HK-2 (cell line): ENCODE measurements around the gene RB1.
"Not testable (repeated sequence)": the region's sequence is repeated elsewhere in the genome, so short reads cannot be mapped to it uniquely, and the experiment has no call there.

Experiments used
- DNase-seq: peaks from one replicate; pipeline ENCODE4 v3.0.0-alpha.2; 2018; ENCODE audit not compliant: unreplicated experiment

Gene RB1

DNA sequence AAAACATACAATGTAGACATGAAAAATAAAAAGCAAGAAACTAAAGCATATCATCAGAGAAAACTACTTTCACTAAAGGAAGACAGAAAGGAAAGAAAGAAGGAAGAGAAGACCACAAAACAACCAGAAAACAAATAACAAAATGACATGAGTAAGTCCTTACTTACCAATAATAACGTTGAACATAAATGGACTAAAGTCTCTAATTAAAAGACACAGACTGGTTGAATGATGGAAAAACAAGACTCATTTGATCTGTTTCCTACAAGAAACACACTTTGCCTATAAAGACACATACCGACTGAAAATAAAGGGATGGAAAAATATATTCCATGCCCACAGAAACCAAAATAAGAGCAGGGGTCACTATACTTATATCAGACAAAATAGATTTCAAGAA, 46.0 kb downstream of the RB1 start:
- DNase-seq = no peak

DNA sequence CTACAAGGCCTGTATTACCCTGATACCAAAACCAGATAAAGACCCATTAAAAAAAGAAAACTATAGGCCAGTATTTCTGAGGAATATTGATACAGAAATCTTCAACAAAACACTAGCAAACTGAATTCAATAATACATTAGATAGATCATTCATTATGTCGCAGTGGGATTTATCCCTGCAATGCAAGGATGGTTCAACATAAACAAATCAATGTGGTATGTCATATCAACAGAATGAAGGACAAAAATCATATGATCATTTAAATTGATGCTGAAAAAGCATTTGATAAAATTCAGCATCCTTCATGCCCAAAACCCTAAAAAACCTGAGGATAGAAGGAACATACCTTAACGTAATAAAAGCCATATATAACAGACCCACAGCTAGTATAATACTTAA, 50.0 kb downstream of the RB1 start:
- DNase-seq = no peak

DNA sequence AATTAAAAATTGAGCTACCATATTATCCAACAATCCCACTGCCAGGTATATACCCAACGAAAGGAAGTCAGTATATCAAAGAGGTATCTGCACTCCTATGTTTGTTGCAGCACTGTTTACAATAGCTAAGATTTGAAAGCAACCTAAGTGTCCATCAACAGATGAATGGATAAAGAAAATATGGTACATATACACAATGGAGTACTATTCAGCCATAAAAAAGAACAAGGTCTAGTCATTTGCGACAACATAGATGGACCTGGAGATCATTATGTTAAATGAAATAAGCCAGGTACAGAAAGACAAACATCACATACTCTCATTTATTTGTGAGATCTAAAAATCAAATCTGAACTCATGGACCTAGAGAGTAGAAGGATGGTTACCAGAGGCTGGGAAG, 52.0 kb downstream of the RB1 start:
- DNase-seq = not testable (repeated sequence)

DNA sequence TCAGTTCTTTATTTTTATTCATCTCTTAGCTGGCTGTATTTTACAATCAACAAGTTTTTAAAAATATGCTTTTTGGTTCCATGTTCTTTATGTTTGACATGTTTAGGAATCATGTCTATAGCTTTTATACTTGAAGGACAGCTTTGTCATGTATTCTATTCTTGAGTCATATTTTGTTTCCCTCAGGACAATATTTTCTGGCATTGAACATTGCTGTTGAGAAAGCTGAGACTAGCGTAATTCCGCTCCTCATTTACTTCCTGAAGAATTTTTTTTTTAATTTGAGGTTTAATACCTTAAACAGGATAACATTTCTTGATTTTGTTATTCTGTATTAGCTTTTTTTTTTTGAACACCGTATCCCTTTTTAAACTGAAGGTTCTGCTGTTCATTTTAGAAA, 53.2 kb downstream of the RB1 start:
- DNase-seq = no peak

DNA sequence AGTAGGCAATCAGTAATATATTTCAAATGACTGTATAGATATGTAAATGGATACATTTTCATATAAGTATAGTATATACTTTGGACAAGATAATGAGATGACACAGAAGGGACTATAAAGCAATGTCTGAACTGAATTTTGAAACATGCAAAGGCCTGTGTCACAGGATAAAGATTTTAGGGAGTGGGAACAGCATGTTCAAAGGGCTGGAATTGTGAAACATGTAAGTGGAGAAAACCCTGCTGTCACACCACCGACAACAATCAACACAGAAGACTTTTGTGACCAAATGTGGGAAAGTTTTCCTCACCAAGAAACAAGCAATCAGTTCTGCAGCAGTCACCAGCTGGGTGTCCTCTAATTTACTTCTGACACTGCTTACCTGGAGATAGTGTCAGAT, 66.4 kb downstream of the RB1 start:
- DNase-seq = no peak

DNA sequence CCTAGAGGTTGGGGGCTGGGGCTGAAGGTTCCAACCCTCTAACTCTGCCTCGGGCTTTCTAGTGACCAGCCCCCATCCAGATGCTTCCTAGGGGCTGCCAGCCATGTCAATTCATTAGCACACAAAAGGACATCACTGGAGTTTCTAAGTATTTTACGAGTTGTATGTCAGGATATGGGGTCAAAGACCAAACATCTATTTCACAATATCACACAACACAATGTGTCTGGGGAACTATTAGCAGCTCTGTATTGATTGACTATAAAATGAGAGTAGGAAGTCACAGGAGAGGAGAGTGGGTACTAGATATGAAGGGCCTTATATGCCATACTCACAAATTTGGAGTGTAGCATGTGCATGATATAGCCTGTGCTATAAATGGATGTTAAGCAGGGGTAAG, 67.3 kb downstream of the RB1 start:
- no peak for DNase-seq

DNA sequence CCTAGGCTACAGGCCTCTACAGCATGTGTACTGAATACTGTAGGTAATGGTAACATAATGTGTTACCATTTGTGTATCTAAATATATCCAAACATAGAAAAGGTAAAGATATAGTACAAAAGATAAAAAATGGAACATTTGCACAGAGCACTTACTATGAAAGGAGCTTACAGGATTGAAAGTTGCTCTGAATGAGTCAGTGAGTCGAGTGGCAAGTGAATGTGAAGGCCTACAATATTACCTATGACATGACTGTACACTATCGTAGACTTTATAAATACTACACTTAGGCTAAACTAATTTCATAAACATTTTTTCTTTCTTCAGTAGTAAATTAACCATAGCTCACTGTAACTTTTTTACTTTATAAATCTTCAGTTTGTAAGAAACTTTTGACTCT, 74.3 kb downstream of the RB1 start:
- no peak for DNase-seq

DNA sequence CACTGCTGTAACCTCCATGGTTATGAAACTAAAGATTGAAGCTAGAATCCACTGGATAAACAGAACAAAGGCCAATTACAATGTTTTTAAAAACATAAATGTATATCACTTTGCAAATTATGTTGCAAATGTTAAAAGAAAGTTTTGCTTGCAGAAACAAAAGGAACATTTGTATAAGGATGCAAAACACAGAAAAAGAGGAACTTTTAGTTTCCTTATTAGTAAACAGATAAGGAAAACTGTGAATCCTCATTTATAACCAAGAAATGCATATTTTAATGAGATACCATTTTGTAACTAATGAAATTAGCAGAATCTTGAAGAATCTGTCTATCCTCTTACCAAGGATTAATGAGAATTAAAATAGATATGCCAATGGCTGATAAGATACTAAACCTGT, 77.0 kb downstream of the RB1 start:
- DNase-seq = no peak

DNA sequence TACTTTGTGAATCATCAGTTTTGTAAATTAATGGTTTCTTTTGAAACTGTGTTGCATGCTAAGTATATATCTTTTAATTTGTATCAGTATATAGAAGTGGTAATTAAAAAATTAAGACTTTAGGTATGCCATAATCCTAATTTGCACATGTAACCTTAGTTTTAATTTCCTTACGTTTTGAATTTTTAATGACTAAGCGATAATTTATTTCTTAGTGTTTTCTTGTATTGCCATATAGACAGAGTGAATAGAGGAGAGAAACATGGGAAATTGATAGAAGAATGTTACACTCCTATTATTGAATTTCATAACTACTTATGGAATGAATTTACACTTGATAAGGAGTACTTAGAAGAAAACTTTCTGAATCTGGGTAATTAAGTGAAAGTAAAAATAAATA, 79.8 kb downstream of the RB1 start:
- no peak for DNase-seq

DNA sequence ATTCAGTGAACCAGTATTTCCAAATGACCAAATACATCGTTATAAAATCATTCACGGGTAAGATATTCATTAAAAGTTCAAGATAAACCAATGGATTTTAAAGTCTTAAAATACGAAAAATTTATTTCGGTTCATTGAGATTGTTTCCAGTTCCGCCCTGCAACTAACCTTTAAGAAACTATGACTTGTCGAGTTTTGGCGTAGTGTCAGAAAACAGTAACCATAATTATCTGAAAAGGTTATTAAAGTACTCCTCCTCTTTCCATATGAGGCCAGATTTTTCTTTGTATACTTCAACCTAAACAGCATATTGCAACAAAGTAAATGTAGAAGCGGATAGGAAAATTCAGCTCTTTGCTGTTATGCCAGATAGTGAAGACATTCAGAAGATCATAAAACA, 83.3 kb downstream of the RB1 start:
- DNase-seq = no peak

DNA sequence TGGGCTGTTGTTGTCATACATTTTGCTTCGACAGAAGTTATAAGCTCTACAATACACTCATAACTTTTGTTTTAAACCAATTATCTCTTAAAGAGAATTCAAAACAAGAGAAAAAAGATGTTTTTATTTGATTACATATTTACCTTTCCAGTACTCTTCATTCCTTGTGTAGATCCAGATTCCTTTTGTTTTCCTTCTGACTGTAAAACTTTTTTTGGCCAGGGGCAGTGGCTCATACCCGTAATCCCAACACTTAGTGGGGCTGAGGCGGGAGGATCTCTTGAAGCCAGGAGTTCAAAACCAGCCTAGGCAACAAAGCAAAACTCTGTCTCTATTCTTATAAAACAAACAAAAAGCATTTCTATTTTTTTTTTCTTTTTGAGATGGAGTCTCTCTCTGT, 87.7 kb downstream of the RB1 start:
- no peak for DNase-seq

DNA sequence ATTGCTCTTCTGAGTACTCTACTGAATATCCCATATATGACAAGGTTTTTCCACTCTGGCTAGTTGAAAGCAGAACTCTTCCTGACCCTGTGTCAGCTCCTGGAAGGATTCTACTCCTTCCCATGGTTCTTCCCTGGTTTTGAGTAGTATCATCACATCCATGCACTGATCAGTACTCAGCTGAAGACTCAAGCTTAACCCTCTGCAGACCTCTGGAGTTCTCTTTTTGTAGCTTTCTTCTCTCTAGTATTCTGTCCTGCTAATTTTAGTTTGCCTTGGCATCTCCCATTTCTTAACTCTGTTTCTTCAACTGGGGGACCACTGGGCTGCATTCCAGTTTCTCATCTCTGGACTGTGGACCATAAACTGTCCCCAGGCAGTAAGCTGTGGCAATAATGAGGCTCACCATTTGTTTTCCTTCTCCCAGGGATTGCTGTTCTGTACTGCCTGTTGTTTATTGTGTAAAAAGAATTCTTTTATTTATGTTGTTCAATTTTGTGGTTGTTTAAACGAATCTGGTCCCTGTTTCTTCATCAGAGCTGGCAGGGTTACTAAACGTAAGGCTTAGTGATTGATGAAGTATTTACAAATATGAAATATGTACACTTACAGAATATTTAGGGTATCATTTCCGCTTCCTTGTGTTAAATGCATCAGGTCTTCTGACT, 89.6 kb downstream of the RB1 start:
- no peak for DNase-seq

DNA sequence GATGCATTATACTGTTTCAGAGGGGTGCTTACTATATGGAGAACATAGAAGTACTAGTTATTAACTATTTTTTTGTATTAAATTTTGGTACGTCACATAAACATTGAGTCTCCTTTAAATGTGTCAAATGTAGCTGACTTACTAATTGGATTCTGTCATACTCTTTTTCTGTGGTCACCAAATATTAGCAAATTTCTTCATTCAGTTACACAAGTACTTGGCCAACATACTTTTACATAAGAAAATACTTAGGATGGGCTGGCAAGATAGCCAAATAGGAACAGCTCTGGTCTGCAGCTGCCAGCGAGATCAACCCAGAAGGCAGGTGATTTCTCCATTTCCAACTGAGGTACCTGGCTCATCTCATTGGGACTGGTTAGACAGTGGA, 90.1 kb downstream of the RB1 start:
- DNase-seq = no peak

DNA sequence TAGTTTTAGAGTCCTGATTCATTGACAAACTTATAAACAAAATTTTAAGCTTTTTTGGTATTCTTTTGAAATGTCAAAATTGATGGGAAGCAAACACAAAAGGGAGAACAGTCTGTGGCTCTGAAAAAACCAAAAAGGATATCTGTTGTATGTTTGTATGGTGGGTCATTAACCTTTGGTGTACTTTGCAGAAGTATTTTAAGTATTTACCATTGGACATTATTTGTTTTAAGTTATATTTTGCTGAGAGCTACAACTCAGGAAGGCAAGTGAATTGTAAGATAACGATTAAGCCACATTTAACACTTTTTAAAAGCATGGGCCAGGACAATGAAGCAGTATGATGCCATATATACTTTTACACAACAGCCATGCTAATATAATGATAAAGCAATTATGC, 94.2 kb downstream of the RB1 start:
- DNase-seq = no peak

DNA sequence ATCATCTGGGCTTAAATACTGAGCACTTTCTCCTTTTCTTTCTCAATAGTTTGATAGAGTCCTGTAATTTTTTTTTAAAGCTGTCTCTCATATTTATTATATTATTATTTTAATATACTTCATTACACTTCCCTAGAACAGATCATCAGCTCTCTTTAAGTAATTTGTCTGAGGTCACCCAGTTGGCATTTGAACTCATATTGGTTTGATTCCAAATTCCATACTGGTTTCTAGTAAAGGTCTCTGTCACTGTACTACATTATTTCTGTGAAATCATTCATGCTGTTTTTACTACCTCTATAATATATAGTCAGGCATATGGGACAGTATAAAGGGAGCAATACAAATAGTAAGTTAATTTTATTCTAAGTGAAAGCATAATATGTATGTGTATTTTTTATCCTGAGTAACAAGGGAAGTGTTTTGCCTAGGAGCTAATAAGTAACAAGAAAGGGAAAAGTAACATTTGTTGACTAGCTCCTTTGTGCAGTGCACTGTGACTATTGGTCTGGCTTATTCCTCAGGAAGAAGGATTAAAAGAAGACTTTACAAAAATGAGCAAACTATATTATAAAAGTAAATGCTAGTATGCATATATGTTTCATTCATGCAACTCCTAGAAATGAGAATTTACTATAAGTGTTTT, 95.0 kb downstream of the RB1 start:
- DNase-seq = no peak

DNA sequence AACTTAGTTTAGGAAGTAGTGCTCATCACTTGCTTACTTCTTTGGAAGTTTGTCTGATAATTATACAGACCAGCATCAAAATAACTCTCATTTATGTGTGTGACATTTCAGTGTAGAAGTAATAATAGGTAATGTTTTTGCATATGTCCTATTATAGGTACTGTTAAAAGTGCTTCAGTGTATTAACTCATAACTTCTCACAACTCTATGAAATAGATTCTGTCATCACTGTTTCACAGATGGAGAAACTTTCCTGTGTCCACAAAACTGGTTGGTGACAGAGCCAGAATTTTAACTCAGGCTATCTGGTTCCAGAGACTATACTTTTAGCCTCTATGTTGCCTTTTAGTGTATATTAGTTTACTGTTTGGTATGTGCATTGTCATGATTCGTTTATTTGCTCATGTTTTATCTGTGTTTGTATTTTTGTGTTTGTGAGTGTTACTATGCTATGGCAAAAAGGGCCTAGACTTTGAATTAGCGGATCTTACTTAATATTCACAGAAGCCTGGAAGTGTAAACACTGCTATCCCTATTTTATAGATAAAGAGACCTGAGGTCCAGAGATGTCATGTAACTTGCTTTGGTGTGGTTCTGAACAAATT, 96.6 kb downstream of the RB1 start:
- no peak for DNase-seq

DNA sequence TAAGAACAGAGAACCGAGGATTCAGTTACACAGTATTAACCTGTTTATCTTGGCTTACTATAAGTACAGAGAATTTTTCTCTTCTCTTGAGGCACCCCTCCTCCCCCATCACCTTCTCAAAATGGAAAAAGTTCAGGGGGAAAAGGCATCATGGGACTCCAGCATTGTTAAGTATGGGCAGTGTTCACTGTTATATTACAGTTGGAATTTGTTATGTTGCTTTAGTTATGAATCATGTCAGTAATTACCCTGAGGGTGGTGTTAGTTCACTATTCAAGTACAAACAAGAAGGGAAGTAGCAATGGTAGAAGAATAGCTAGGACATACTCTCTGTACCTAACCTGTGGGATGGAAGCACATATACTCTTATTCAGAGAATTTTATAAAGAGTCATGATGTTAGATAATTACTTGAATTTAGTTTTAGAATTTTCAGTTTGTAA, 97.3 kb downstream of the RB1 start:
- no peak for DNase-seq

DNA sequence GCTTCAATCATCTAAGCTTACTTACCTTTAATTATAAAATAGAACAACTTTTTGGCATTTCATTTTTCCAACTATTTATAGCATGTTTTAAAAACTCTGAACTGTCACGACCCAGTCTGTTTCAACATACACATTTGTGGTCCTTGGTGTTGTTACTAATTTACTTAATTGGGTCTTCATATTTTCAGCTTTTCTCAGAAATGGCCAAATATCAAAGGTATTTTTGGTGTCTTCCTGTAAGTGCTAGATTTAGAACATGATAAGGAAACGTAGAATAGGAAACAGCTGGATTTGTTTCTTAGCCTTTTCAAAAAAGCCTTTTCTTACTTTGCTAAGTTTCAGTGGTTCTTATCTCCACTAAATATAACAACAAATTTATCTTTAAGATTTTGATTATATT, 97.9 kb downstream of the RB1 start:
- DNase-seq = no peak

DNA sequence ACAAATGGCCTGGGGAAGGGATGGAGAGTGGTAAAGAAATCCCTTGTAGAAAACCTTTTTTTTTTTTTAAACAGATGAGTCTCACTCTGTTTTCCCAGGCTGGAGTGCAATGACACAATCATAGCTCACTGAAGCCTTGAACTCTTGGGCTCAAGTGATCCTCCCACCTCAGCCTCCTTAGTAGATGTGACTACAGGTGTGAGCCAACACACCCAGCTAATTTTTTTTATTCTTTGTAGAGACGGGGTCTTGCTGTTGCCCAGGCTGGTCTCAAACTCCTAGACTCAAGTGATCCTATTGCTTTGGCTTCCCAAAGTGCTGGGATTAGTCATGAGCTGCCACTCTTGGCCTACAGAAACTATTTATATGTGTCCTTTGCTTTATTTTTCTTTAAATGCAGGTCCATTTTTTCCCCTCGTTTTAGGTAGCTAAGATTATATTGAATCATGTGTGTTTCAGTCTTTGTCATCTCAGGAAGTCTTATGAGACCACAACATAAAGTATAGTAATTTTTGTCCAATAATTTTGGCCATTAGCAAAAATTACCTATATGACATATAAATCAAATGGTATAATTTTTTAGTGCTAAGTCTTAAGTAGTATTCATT, 98.9 kb downstream of the RB1 start:
- no peak for DNase-seq

DNA sequence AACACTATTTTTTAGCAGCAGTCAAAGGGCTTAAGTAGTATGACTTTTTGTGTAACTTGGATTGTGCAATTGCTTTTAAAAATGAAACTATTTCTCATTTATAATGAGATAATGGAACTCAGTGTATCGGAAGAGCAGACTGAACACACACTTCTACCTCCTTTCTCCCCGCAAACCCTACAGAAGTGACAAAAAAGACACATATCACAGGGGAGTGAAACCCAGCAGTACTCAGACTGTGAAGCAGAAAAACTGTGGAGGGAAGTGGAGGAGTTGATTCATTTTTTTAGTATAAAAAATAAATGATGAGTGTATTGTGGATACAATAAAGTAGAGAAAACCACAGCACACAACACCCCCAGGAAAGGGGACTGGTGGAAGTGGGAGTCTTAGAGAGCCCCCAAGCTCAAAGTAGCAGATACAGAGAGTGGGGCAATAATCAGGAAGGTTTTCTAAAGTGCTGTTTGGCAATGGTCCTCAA, 99.6 kb downstream of the RB1 start:
- no peak for DNase-seq

DNA sequence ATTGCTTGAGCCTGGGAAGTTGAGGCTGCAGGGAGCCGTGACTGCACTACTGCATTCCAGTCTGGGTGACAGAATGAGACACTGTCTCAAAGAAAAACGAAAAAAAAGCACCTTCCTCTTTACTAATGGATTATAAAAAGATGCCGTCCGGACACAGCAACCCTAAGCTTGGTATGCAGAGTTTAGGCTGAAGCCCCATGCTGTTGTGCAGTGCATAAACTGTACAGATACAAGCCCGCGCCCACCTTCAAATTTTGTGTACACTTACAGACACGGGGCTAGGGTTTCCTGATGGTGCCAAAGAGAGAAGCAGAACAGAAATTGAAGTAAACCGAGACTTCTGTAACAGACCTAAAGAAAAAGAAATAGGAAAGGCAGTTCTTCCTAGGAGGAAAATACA, 100.4 kb downstream of the RB1 start:
- no peak for DNase-seq

DNA sequence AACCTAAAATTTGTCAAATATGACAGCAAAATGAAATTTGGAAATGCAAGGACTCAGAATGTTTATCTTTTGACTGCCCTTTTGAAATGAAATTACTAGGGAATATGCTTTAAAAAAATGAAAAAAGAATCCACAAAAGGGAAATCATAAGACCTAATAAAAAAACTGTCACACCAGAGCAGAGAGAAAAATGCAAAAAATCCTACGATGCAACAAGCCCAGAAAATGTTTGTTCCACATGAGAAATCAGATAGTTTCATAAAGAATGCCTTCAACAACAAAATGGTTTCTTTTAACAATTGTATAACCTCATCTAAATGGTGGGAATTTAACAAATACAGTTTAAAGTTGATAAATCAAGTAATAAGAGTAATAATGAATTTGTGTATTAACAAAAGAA, 101.4 kb downstream of the RB1 start:
- no peak for DNase-seq

DNA sequence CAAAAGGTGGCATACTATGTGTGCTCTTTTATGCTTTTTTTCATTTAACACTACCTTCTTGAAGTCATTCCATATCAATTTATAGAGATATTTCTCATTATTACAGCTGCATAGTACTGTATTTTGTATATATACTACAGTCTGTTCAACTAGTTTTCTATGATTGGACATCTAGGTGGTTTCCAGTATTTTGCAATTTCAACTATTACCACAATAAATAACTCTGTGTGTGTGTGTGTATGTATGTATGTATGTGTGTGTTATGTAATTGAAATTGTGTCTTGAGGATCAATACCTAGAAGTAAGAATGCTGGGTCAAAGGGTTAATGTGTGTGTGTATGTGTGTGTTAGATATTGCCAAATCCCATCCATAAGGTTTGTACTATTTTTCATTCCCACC, 102.3 kb downstream of the RB1 start:
- no peak for DNase-seq
